Body of pancreas (tissue), 4 donors: ENCODE data around the gene PEPD. TPM values are rescaled to one million over a fixed set of nuclear protein-coding genes. Genes with fewer than 3 reads are reported as not detected.

Experiments used
- ATAC-seq: fragments of 150-250 bp; one replicate; pipeline ENCODE4 v1.9.1; 2016
- DNase-seq, 4 donors: peaks; one replicate each; pipeline ENCODE4 v3.0.0-alpha.2; 2019
- H3K27ac ChIP-seq, 4 donors: fragments of 200-600 bp; sonication (generic); 1 replicate in 3 of 4; 2 replicates in 1 of 4; pipeline versions ENCODE4 v1.5.1 to v1.6.1; 2016 to 2019; ENCODE audit warnings: mild to moderate bottlenecking in 1 of 4, mixed read lengths in 1 of 4, moderate library complexity in 1 of 4
- H3K27me3 ChIP-seq, 2 donors: fragments of 200-600 bp; sonication (generic); one replicate each; pipeline ENCODE4 v1.6.0; 2016; ENCODE audit warnings: mild to moderate bottlenecking in 1 of 2
- H3K36me3 ChIP-seq, 2 donors: fragments of 200-600 bp; sonication (generic); replicated peaks in 1 of 2; 2 replicates each; pipeline ENCODE4 v1.5.1; 2016; ENCODE audit warnings: low read depth in 2 of 2; ENCODE audit not compliant: insufficient read depth in 1 of 2
- H3K4me1 ChIP-seq: fragments of 200-600 bp; sonication (generic); one replicate; pipeline ENCODE4 v1.6.0; 2016
- H3K4me3 ChIP-seq, 2 donors: fragments of 200-600 bp; sonication (generic); 1 replicate in 1 of 2; 2 replicates in 1 of 2; pipeline ENCODE4 v1.5.1; 2016 to 2019
- H3K9me3 ChIP-seq, 3 donors: fragments of 200-600 bp; sonication (generic); 1 replicate in 2 of 3; 2 replicates in 1 of 3; pipeline ENCODE4 v1.5.1; 2016
- CTCF ChIP-seq, 7 experiments: fragments of 450-650 bp in 4 of 7; fragments of 200-600 bp in 3 of 7; sonication (generic) in 3 of 7; IDR thresholded peaks; one replicate each; pipeline ENCODE4 v1.5.1; 2016 to 2019; ENCODE audit warnings: antibody characterized with exemption in 7 of 7
- POLR2A ChIP-seq, 3 donors: fragments of 450-650 bp; IDR thresholded peaks; one replicate each; pipeline ENCODE4 v1.6.1; 2016; ENCODE audit warnings: antibody characterized with exemption in 3 of 3, mild to moderate bottlenecking in 2 of 3
- WGBS, 2 donors: methylation state at CpG; one replicate each; pipeline ENCODE4 v1.1.5; 2017; 5-methylcytosine and 5-hydroxymethylcytosine counted together
- intact Hi-C: fragments of 100-400 bp; cut with DNase I; formaldehyde crosslinking; loops from one replicate; pipeline ENCODE4 v1.15.1; 2023
- total RNA-seq, 2 donors: library from RNA; depleted of rRNA; stranded (reverse); fragments of >200 nt; gene quantifications; one replicate each; pipeline ENCODE4 v1.1.0, GENCODE V29; 2016

Gene PEPD
- total RNA-seq, 2 donors from 2014 or later = 33.2 to 54.7 TPM

GRCh38 chr19:33399081-33399744, 122.4 kb downstream of the PEPD start:
- Histone ChIP-seq H3K4me1 (peaks cover 34% of the 10 kb centered on the region), H3K4me3 (no peak overlapping the region), H3K9me3 (no peaks in the 10 kb centered on the region), H3K27me3 (no peaks in the 10 kb centered on the region), H3K36me3 (no peaks in the 10 kb centered on the region), H3K27ac (no peak overlapping the region)
- intact Hi-C loops = no loop called here
- peak in 2 of 4 donors; percentile 2 to 9 for DNase-seq
- WGBS, 2 donors = 95 to 98% methylated on average over 25 to 27 of the region's 28 CpGs
- no peak for ATAC-seq
- TF ChIP-seq POLR2A (IDR thresholded peaks at IDR 0.05) (no peak), CTCF (IDR thresholded peaks at IDR 0.05) (no peak)

GRCh38 chr19:33398361-33399060, 123.1 kb downstream of the PEPD start:
- intact Hi-C loops = no loop called here
- no peak overlapping the region for H3K4me3 ChIP-seq
- no peaks in the 10 kb centered on the region for H3K36me3 ChIP-seq
- no peaks in the 10 kb centered on the region for H3K9me3 ChIP-seq
- H3K4me1 ChIP-seq = peaks cover 27% of the 10 kb centered on the region
- H3K27me3 ChIP-seq = no peaks in the 10 kb centered on the region
- TF ChIP-seq CTCF (IDR thresholded peaks at IDR 0.05) (no peak), POLR2A (IDR thresholded peaks at IDR 0.05) (no peak)
- DNase-seq (no peak), ATAC-seq (no peak)
- 91% methylated on average over 17 to 19 of the region's 19 CpGs for WGBS, 2 donors
- no peak overlapping the region for H3K27ac ChIP-seq

- ATAC-seq = no peak
- TF ChIP-seq CTCF (IDR thresholded peaks at IDR 0.05) (no peak), POLR2A (IDR thresholded peaks at IDR 0.05) (no peak)
These were observed 123.8 kb downstream of the PEPD start for GRCh38 chr19:33397536-33398360.

GRCh38 chr19:33396701-33397535, 124.7 kb downstream of the PEPD start:
- no peak overlapping the region for H3K27ac ChIP-seq
- DNase-seq (peak in 1 of 4 donors; percentile 11), ATAC-seq (peak; percentile 13)
- H3K27me3 ChIP-seq = no peaks in the 10 kb centered on the region
- H3K9me3 ChIP-seq = no peaks in the 10 kb centered on the region
- 54 to 82% methylated on average over 6 to 29 of the region's 30 CpGs for WGBS, 2 donors
- peaks cover 22% of the 10 kb centered on the region for H3K4me1 ChIP-seq
- H3K4me3 ChIP-seq = no peak overlapping the region
- intact Hi-C loops = no loop called here
- TF ChIP-seq POLR2A (IDR thresholded peaks at IDR 0.05) (no peak), CTCF (IDR thresholded peaks at IDR 0.05) (no peak)
- H3K36me3 ChIP-seq = no peaks in the 10 kb centered on the region

More at GRCh38 chr19:33397536-33398360, 123.8 kb downstream of the PEPD start:
- DNase-seq = peak in 2 of 4 donors; percentile 5 to 9
- H3K9me3 ChIP-seq = no peaks in the 10 kb centered on the region
- H3K4me1 ChIP-seq = peaks cover 22% of the 10 kb centered on the region
- no peaks in the 10 kb centered on the region for H3K27me3 ChIP-seq
- 83 to 93% methylated on average over 4 to 12 of the region's 15 CpGs for WGBS, 2 donors
- no peak overlapping the region for H3K27ac ChIP-seq
- H3K4me3 ChIP-seq = no peak overlapping the region
- no peaks in the 10 kb centered on the region for H3K36me3 ChIP-seq
- intact Hi-C loops = no loop called here
